DOHH2 (cell line): ENCODE results near the gene SLC25A13.

Experiments
- H3F3A ChIP-seq: fragments of 200-600 bp; sonication (generic), shearing (Covaris generic); 2 replicates; pipeline ENCODE4 v1.6.0; 2016; ENCODE audit warnings: antibody characterized with exemption, mild to moderate bottlenecking; ENCODE audit not compliant: control insufficient read depth, insufficient read depth
- H3K27ac ChIP-seq: fragments of 200-600 bp; sonication (generic); 2 replicates; pipeline ENCODE4 v1.5.1; 2014; ENCODE audit warnings: low read depth, mild to moderate bottlenecking, low read length, moderate library complexity
- H3K27me3 ChIP-seq: fragments of 200-600 bp; sonication (generic); 2 replicates; pipeline ENCODE4 v1.6.1; 2014; ENCODE audit warnings: mild to moderate bottlenecking, low read length, mixed read lengths; ENCODE audit not compliant: control insufficient read depth
- H3K36me3 ChIP-seq: fragments of 200-600 bp; sonication (generic); 2 replicates; pipeline ENCODE4 v1.6.1; 2014; ENCODE audit warnings: mild to moderate bottlenecking, low read length, moderate library complexity, mixed read lengths; ENCODE audit not compliant: control insufficient read depth
- H3K4me1 ChIP-seq: fragments of 200-600 bp; sonication (generic); 2 replicates; pipeline ENCODE4 v1.6.1; 2014; ENCODE audit warnings: mild to moderate bottlenecking, low read length, mixed read lengths; ENCODE audit not compliant: control insufficient read depth
- H3K4me2 ChIP-seq: fragments of 200-600 bp; sonication (generic); 2 replicates; pipeline ENCODE4 v1.6.0; 2014; ENCODE audit warnings: mild to moderate bottlenecking, low read length, moderate library complexity
- H3K4me3 ChIP-seq: fragments of 200-600 bp; sonication (generic); 2 replicates; pipeline ENCODE4 v1.5.1; 2014; ENCODE audit warnings: mild to moderate bottlenecking, low read length, mixed read lengths
- H3K79me2 ChIP-seq: fragments of 200-600 bp; sonication (generic); 2 replicates; pipeline ENCODE4 v1.6.1; 2014; ENCODE audit warnings: mild to moderate bottlenecking, low read length, mixed read lengths; ENCODE audit not compliant: control insufficient read depth
- H3K9me2 ChIP-seq: fragments of 200-600 bp; sonication (generic); replicated peaks from 2 replicates; pipeline ENCODE4 v1.6.1; 2014; ENCODE audit warnings: mild to moderate bottlenecking, low read length, mixed read lengths; ENCODE audit not compliant: control insufficient read depth
- H3K9me3 ChIP-seq: fragments of 200-600 bp; sonication (generic); 2 replicates; pipeline ENCODE4 v1.6.1; 2014; ENCODE audit warnings: antibody characterized with exemption, low read length, mixed read lengths; ENCODE audit not compliant: control insufficient read depth, insufficient read depth
- H4K20me1 ChIP-seq: fragments of 200-600 bp; sonication (generic); 2 replicates; pipeline ENCODE4 v1.6.0; 2014; ENCODE audit warnings: low read depth, mild to moderate bottlenecking, antibody characterized with exemption, low read length, moderate library complexity; ENCODE audit not compliant: control insufficient read depth, insufficient read depth
- EZH2phosphoT487 ChIP-seq: fragments of 200-600 bp; sonication (generic); IDR thresholded peaks from 2 replicates; pipeline ENCODE4 v1.6.1; 2017; ENCODE audit warnings: borderline replicate concordance, mild to moderate bottlenecking, antibody characterized with exemption, low read length, moderate library complexity, mixed read lengths
- TF ChIP-seq, protein P1 (sequence below): fragments of 200-600 bp; sonication (generic); IDR thresholded peaks from one replicate; pipeline ENCODE4 v1.5.1; 2014; ENCODE audit warnings: antibody characterized with exemption, mild to moderate bottlenecking, low read depth, low read length; ENCODE audit not compliant: poor library complexity, severe bottlenecking

SLC25A13 gene

DNA sequence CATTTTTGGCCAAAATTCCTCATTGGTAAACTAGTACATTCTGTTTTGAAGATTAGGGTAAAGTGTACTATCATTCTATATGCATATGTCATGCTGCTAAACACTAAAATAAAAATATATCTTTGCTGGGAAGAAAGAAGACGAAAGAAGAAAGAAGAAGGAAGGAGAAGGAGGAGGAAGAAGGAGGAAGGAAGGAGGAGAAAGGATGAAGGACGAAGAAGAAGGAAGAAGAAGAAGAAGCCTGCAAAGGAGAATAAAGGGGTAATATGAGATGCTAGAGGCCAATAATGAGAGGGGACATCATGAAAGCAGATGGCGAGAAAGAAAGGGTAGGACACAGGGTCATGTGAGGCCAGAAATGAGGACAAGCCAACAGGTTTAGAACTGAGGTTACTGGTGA lies 8.0 kb downstream of the SLC25A13 start:
- no peak overlapping the region for H3K4me2 ChIP-seq
- H3K4me3 ChIP-seq: no peak overlapping the region
- H3K79me2 ChIP-seq: peaks cover 83% of the 10 kb centered on the region
- TF ChIP-seq EZH2phosphoT487: no peak
- TF ChIP-seq, protein P1, sequence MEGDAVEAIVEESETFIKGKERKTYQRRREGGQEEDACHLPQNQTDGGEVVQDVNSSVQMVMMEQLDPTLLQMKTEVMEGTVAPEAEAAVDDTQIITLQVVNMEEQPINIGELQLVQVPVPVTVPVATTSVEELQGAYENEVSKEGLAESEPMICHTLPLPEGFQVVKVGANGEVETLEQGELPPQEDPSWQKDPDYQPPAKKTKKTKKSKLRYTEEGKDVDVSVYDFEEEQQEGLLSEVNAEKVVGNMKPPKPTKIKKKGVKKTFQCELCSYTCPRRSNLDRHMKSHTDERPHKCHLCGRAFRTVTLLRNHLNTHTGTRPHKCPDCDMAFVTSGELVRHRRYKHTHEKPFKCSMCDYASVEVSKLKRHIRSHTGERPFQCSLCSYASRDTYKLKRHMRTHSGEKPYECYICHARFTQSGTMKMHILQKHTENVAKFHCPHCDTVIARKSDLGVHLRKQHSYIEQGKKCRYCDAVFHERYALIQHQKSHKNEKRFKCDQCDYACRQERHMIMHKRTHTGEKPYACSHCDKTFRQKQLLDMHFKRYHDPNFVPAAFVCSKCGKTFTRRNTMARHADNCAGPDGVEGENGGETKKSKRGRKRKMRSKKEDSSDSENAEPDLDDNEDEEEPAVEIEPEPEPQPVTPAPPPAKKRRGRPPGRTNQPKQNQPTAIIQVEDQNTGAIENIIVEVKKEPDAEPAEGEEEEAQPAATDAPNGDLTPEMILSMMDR: no peak
- no peaks in the 10 kb centered on the region; the same call in 1 of the 2 replicates for H4K20me1 ChIP-seq
- no peaks in the 10 kb centered on the region for H3K27me3 ChIP-seq
- H3F3A ChIP-seq: no peaks in the 10 kb centered on the region
- H3K27ac ChIP-seq: no peak overlapping the region
- H3K36me3 ChIP-seq: peaks cover 19% of the 10 kb centered on the region
- no peaks in the 10 kb centered on the region for H3K9me3 ChIP-seq
- no peaks in the 10 kb centered on the region for H3K4me1 ChIP-seq
- H3K9me2 ChIP-seq: no peaks in the 10 kb centered on the region

DNA sequence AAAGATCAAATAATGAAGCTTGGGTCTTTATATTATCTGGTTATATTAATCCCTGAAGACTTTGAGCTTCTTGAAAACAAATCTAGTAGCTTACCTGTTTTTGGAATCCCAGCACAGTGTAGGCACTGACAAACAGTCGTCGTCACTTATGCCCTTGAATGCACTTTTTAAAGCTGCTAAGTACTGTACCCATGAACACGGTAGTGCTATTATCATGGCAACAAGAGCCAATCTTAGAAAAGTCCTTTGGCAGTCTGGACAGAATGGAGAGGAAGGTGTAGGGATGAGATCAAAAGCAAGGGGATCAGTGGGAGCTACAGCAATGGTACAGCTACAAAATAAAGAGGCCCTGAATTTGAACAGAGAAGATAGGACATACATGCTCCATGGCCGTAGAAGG lies 9.4 kb downstream of the SLC25A13 start:
- Histone ChIP-seq H4K20me1 (no peaks in the 10 kb centered on the region), H3K27me3 (no peaks in the 10 kb centered on the region), H3K36me3 (peaks cover 21% of the 10 kb centered on the region), H3K27ac (no peak overlapping the region), H3K4me1 (no peaks in the 10 kb centered on the region), H3K9me3 (no peaks in the 10 kb centered on the region), H3F3A (no peaks in the 10 kb centered on the region), H3K9me2 (no peaks in the 10 kb centered on the region), H3K4me3 (no peak overlapping the region), H3K4me2 (no peak overlapping the region), H3K79me2 (peaks cover 78% of the 10 kb centered on the region)
- TF ChIP-seq, protein P1: no peak
- no peak for TF ChIP-seq EZH2phosphoT487

DNA sequence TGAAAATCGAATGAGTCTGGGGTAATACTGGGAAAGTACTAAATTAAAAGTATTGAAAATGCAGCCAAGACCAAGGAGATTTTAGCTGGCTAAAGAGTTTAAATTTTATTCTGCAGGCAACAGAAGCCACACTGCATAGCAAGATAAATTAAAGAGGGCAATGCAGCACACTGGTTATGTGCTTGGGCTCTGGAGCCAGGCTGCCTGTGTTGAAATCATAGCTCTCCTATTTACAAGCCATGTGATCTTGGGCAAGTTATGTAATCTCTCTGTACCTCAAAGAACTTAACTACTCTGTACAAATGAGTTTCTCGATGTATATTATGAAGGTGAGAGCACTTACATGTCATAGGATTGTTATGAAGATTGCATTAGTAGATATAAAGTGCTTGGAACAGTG lies 9.9 kb downstream of the SLC25A13 start:
- H3K36me3 ChIP-seq: peaks cover 21% of the 10 kb centered on the region
- H3K79me2 ChIP-seq: peaks cover 73% of the 10 kb centered on the region
- no peak for TF ChIP-seq EZH2phosphoT487
- TF ChIP-seq, protein P1: no peak
- no peaks in the 10 kb centered on the region for H3K4me1 ChIP-seq
- no peaks in the 10 kb centered on the region for H3K9me3 ChIP-seq
- no peak overlapping the region for H3K4me2 ChIP-seq
- no peaks in the 10 kb centered on the region for H3K9me2 ChIP-seq
- no peak overlapping the region for H3K4me3 ChIP-seq
- H4K20me1 ChIP-seq: no peaks in the 10 kb centered on the region
- no peaks in the 10 kb centered on the region for H3F3A ChIP-seq
- H3K27me3 ChIP-seq: no peaks in the 10 kb centered on the region
- no peak overlapping the region for H3K27ac ChIP-seq

DNA sequence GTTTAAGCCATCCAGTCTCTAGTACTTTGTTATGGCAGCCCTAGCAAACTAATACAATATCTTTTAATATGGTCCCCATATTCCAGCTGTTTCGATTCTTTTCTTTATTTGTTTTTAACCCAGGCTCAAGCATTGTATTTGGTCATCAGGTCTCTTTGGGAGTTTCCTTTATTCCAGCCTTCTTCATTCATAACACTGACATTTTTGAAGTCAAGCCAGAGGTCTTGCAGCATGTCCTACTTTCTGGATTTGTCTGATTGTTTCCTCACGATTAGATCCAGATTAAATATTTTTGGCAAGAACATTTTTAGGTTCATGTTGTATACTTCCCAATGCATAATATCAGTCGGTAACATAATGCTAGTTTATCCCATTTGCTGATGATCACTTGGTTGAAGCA lies 11.8 kb downstream of the SLC25A13 start:
- Histone ChIP-seq H3K79me2 (peaks cover 66% of the 10 kb centered on the region), H3K27me3 (no peaks in the 10 kb centered on the region), H3K4me2 (no peak overlapping the region), H3K9me3 (no peaks in the 10 kb centered on the region), H4K20me1 (no peaks in the 10 kb centered on the region), H3K27ac (no peak overlapping the region), H3K4me1 (no peaks in the 10 kb centered on the region), H3K9me2 (no peaks in the 10 kb centered on the region), H3K4me3 (no peak overlapping the region), H3K36me3 (peaks cover 21% of the 10 kb centered on the region), H3F3A (no peaks in the 10 kb centered on the region)
- TF ChIP-seq, protein P1: no peak
- no peak for TF ChIP-seq EZH2phosphoT487
